Measurements from ENCODE around the gene CCL4. TPM values are rescaled to one million over a fixed set of nuclear protein-coding genes. Genes with fewer than 3 reads are reported as not detected.

Gene CCL4
- polyA plus RNA-seq, 1 donor from 2014 or later = not detected

- H3K9ac ChIP-seq (ENCODE audit: low read length) = no peak overlapping the region
- H3F3A ChIP-seq (ENCODE audit: insufficient read depth, low read length, poor library complexity, severe bottlenecking) = no peaks in the 10 kb centered on the region
- H2AFZ ChIP-seq (ENCODE audit: low read depth, low read length) = no peak overlapping the region
- H3K27ac ChIP-seq (ENCODE audit: low read length) = no peak overlapping the region
- no peaks in the 10 kb centered on the region for H3K79me2 ChIP-seq (replicated peaks; ENCODE audit: insufficient read depth, low read length)
- no peaks in the 10 kb centered on the region for H3K9me2 ChIP-seq (ENCODE audit: insufficient read depth, low read length)
- TF ChIP-seq EP300 (conservative IDR thresholded peaks at IDR 0.05; ENCODE audit: poor library complexity, severe bottlenecking) = no peak
- no peak for TF ChIP-seq REST (IDR thresholded peaks at IDR 0.05; ENCODE audit: borderline replicate concordance)
- no peak for TF ChIP-seq SMC3 (conservative IDR thresholded peaks at IDR 0.05; ENCODE audit: poor library complexity)
- no peak for TF ChIP-seq MXI1 (conservative IDR thresholded peaks at IDR 0.05; ENCODE audit: poor library complexity, severe bottlenecking)
- TF ChIP-seq EZH2 (IDR thresholded peaks at IDR 0.05; ENCODE audit: borderline replicate concordance, insufficient read depth, low read length, poor library complexity, severe bottlenecking) = no peak
- no peak for TF ChIP-seq RAD21 (conservative IDR thresholded peaks at IDR 0.05)
- no peak for TF ChIP-seq CTCF (IDR thresholded peaks at IDR 0.05; ENCODE audit: poor library complexity, severe bottlenecking)
- TF ChIP-seq POLR2AphosphoS5 (IDR thresholded peaks at IDR 0.05) = no peak
- H4K20me1 ChIP-seq (ENCODE audit: insufficient read depth) = no peaks in the 10 kb centered on the region
- H3K4me2 ChIP-seq (ENCODE audit: low read length) = no peak overlapping the region
- H3K4me3 ChIP-seq (ENCODE audit: low read length) = no peak overlapping the region
- H3K27me3 ChIP-seq (ENCODE audit: insufficient read depth, low read depth, low read length) = no peaks in the 10 kb centered on the region
- no peaks in the 10 kb centered on the region for H3K9me3 ChIP-seq (ENCODE audit: low read length)
- H3K36me3 ChIP-seq (ENCODE audit: insufficient read depth, low read length) = no peaks in the 10 kb centered on the region
Observed at GRCh38 chr17:36127911-36128310, 24.3 kb downstream of the CCL4 start.

- no peaks in the 10 kb centered on the region for H3K79me2 ChIP-seq (replicated peaks; ENCODE audit: insufficient read depth, low read length)
- no peaks in the 10 kb centered on the region for H3K27me3 ChIP-seq (ENCODE audit: insufficient read depth, low read depth, low read length)
- no peak overlapping the region for H3K4me2 ChIP-seq (ENCODE audit: low read length)
- H2AFZ ChIP-seq (ENCODE audit: low read depth, low read length) = no peak overlapping the region
- H3F3A ChIP-seq (ENCODE audit: insufficient read depth, low read length, poor library complexity, severe bottlenecking) = no peaks in the 10 kb centered on the region
- no peak overlapping the region for H3K9ac ChIP-seq (ENCODE audit: low read length)
- H3K27ac ChIP-seq (ENCODE audit: low read length) = no peak overlapping the region
- H3K4me3 ChIP-seq (ENCODE audit: low read length) = no peak overlapping the region
- H3K36me3 ChIP-seq (ENCODE audit: insufficient read depth, low read length) = no peaks in the 10 kb centered on the region
- H4K20me1 ChIP-seq (ENCODE audit: insufficient read depth) = no peaks in the 10 kb centered on the region
- no peak for TF ChIP-seq CTCF (IDR thresholded peaks at IDR 0.05; ENCODE audit: poor library complexity, severe bottlenecking)
- no peak for TF ChIP-seq POLR2AphosphoS5 (IDR thresholded peaks at IDR 0.05)
- no peak for TF ChIP-seq REST (IDR thresholded peaks at IDR 0.05; ENCODE audit: borderline replicate concordance)
- no peak for TF ChIP-seq EP300 (conservative IDR thresholded peaks at IDR 0.05; ENCODE audit: poor library complexity, severe bottlenecking)
- no peak for TF ChIP-seq EZH2 (IDR thresholded peaks at IDR 0.05; ENCODE audit: borderline replicate concordance, insufficient read depth, low read length, poor library complexity, severe bottlenecking)
- TF ChIP-seq SMC3 (conservative IDR thresholded peaks at IDR 0.05; ENCODE audit: poor library complexity) = no peak
- TF ChIP-seq RAD21 (conservative IDR thresholded peaks at IDR 0.05) = no peak
- no peak for TF ChIP-seq TAF1 (IDR thresholded peaks at IDR 0.05; ENCODE audit: low read depth)
- no peak for TF ChIP-seq MXI1 (conservative IDR thresholded peaks at IDR 0.05; ENCODE audit: poor library complexity, severe bottlenecking)
- H3K9me3 ChIP-seq (ENCODE audit: low read length) = no peaks in the 10 kb centered on the region
- H3K9me2 ChIP-seq (ENCODE audit: insufficient read depth, low read length) = no peaks in the 10 kb centered on the region
Observed at GRCh38 chr17:36128411-36128978, 24.9 kb downstream of the CCL4 start.

Measured in neural cell (in vitro differentiated cells).